Endothelial cell of umbilical vein (primary cell): ENCODE measurements around the gene EML1.

Experiments
- EZH2 ChIP-seq: IDR thresholded peaks from 2 replicates; pipeline ENCODE4 v1.6.1; 2012; ENCODE audit warnings: borderline replicate concordance, low read depth, mild to moderate bottlenecking, moderate library complexity, low read length, inconsistent platforms; ENCODE audit not compliant: severe bottlenecking
- POLR2A ChIP-seq: IDR thresholded peaks from 2 replicates; pipeline ENCODE4 v1.6.1; 2012; ENCODE audit warnings: low read depth, mild to moderate bottlenecking, control low read depth, low read length
- POLR2AphosphoS5 ChIP-seq: IDR thresholded peaks from 2 replicates; pipeline ENCODE4 v1.6.1; 2012; ENCODE audit warnings: low read depth, mild to moderate bottlenecking, control low read depth, low read length, moderate library complexity; ENCODE audit not compliant: insufficient read depth
- TF ChIP-seq, protein P1 (sequence below), 2 donors: IDR thresholded peaks; 1 replicate in 1 of 2; 2 replicates in 1 of 2; pipeline ENCODE4 v1.5.1; 2011; ENCODE audit warnings: low read length in 2 of 2, mild to moderate bottlenecking in 2 of 2, moderate library complexity in 2 of 2, control low read depth in 1 of 2, inconsistent platforms in 1 of 2, low read depth in 1 of 2; ENCODE audit not compliant: insufficient read depth in 1 of 2; ENCODE audit errors: extremely low read depth in 1 of 2
- TF ChIP-seq, protein P2 (sequence below): IDR thresholded peaks from 2 replicates; pipeline ENCODE4 v1.6.1; 2011; ENCODE audit not compliant: insufficient read depth, insufficient read length

DNA sequence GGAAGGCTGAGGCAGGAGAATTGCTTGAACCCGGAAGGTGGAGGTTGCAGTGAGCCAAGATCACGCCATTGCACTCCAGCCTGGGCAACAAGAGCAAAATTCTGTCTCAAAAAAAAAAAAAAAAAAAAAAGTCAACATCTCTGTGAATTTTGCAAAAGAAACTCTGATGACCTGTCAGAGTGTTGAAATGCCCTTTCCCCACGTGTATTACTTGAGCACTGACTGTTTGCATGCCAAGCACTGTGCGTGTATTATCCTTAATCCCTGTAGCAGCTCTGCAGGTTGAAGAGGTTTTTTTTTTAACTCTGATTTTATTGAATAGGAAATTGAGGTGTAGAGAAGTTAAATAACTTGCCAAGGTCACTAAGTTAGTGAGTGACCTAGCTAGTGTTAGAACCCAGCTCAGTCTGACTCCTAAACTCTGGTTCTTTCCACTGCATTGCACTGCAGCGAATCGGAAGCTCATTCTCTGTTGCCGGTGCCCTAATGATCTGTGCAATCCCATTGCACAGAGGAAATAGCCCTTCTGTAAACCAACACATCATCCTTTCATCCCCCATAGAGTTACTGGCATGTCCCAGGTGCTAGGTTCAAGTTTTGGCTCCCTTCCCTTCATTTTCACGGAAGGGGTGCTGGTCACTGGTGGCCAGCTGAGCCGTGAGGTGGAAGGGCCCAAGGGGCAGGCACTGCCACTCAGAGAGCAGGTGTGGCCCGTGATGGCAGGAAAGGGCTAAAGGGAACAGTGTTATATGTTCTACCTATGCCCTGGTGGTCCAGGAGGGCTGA, 122.3 kb downstream of the EML1 start:
- TF ChIP-seq, protein P1, sequence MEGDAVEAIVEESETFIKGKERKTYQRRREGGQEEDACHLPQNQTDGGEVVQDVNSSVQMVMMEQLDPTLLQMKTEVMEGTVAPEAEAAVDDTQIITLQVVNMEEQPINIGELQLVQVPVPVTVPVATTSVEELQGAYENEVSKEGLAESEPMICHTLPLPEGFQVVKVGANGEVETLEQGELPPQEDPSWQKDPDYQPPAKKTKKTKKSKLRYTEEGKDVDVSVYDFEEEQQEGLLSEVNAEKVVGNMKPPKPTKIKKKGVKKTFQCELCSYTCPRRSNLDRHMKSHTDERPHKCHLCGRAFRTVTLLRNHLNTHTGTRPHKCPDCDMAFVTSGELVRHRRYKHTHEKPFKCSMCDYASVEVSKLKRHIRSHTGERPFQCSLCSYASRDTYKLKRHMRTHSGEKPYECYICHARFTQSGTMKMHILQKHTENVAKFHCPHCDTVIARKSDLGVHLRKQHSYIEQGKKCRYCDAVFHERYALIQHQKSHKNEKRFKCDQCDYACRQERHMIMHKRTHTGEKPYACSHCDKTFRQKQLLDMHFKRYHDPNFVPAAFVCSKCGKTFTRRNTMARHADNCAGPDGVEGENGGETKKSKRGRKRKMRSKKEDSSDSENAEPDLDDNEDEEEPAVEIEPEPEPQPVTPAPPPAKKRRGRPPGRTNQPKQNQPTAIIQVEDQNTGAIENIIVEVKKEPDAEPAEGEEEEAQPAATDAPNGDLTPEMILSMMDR (IDR thresholded peaks at IDR 0.05; ENCODE audit: extremely low read depth in 1 of 2, insufficient read depth in 1 of 2, low read depth in 1 of 2, low read length in 2 of 2): no peak
- TF ChIP-seq EZH2 (no peak), POLR2A (no peak), POLR2AphosphoS5 (no peak)
- TF ChIP-seq, protein P2, sequence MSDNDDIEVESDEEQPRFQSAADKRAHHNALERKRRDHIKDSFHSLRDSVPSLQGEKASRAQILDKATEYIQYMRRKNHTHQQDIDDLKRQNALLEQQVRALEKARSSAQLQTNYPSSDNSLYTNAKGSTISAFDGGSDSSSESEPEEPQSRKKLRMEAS: no peak
